Left ventricle myocardium inferior (tissue), 1 donor: ENCODE results near the gene PSME2. TPM values are rescaled to one million over a fixed set of nuclear protein-coding genes. Genes with fewer than 3 reads are reported as not detected.

Experiments
- DNase-seq: peaks from one replicate; pipeline ENCODE4 v3.0.0-alpha.2; 2020
- H3K27ac ChIP-seq: fragments of 200-600 bp; replicated peaks from 2 replicates; pipeline ENCODE4 v1.8.0; 2021
- H3K27me3 ChIP-seq: fragments of 200-600 bp; 2 replicates; pipeline ENCODE4 v1.8.0; 2021; ENCODE audit warnings: low read depth
- H3K36me3 ChIP-seq: fragments of 200-600 bp; 2 replicates; pipeline ENCODE4 v1.8.0; 2021
- H3K4me1 ChIP-seq: fragments of 200-600 bp; 2 replicates; pipeline ENCODE4 v1.8.0; 2021
- H3K4me3 ChIP-seq: fragments of 200-600 bp; 2 replicates; pipeline ENCODE4 v1.8.0; 2021; ENCODE audit warnings: mild to moderate bottlenecking, moderate library complexity
- H3K9me3 ChIP-seq: fragments of 200-600 bp; replicated peaks from 2 replicates; pipeline ENCODE4 v1.8.0; 2021
- CTCF ChIP-seq: fragments of 200-600 bp; IDR thresholded peaks from 2 replicates; pipeline ENCODE4 v1.8.0; 2021; ENCODE audit warnings: antibody characterized with exemption, mild to moderate bottlenecking, borderline replicate concordance
- intact Hi-C: fragments of 100-400 bp; cut with micrococcal nuclease; formaldehyde crosslinking; loops from one replicate; pipeline ENCODE4 v1.11.0; 2022
- total RNA-seq: library from RNA; stranded (reverse); fragmentation: NEBNext Ultra II Directional; extraction: Animal tissue kit (Norgen Biotek cat#: 25700); gene quantifications from one replicate; pipeline ENCODE4 v1.2.1, GENCODE V29; 2021
- donor health status: DM: no; HTN: yes; CAD: no; lungs with severe emphysema.

The PSME2 gene
- total RNA-seq, 1 donor from 2014 or later, result 89.7 TPM

DNA sequence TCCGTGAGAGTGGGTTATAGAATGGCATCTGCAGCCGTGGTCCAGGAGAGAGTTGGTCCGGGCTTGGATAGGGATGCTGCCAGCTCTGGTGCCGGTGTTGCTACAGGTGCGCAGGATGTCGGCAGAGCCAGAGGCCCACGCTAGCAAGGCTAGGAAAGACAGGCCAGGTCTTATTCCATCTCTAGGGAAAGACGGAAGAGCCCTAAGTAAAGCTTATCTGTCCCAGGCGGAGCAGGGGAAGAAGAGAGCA lies 10.9 kb downstream of the PSME2 start:
- peak overlapping the region; percentile 91 for H3K4me3 ChIP-seq
- no peak for DNase-seq
- H3K9me3 ChIP-seq, result no peaks in the 10 kb centered on the region
- no peaks in the 10 kb centered on the region for H3K27me3 ChIP-seq
- TF ChIP-seq CTCF, result no peak
- H3K36me3 ChIP-seq, result peaks cover 28% of the 10 kb centered on the region
- intact Hi-C loops, result no loop called here
- peaks cover 72% of the 10 kb centered on the region for H3K4me1 ChIP-seq
- H3K27ac ChIP-seq, result peak overlapping the region; percentile 94

GRCh38 chr14:24133735-24134134 lies 12.7 kb downstream of the PSME2 start:
- Histone ChIP-seq H3K36me3 (peaks cover 17% of the 10 kb centered on the region), H3K9me3 (no peaks in the 10 kb centered on the region), H3K27me3 (no peaks in the 10 kb centered on the region), H3K4me1 (peaks cover 59% of the 10 kb centered on the region), H3K27ac (peak overlapping the region; percentile 98), H3K4me3 (no peak overlapping the region)
- no peak for DNase-seq
- intact Hi-C loops, result no loop called here
- TF ChIP-seq CTCF, result no peak

DNA sequence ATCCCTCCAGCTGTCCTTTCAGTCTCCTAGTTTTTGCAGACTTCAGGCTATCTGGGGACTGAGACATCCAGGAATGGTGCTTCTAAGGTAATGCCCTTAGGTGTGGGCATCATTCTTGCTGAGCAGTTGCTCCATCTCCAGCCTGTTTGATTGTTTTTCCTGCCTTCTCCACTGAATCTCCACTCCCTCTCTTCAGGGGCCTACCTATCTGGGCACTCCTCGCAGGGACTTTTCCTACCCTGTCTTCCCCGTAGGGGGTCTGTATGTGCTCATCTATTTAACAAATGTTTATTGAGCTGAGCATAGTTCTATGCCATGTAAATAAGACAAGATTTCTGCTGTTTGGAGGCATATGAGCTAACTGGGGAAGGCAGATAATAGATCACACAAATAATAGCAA lies 13.4 kb downstream of the PSME2 start:
- no peak for TF ChIP-seq CTCF
- H3K27ac ChIP-seq, result peak overlapping the region; percentile 98
- intact Hi-C loops, result no loop called here
- H3K9me3 ChIP-seq, result no peaks in the 10 kb centered on the region
- H3K4me1 ChIP-seq, result peaks cover 53% of the 10 kb centered on the region
- H3K4me3 ChIP-seq, result peak overlapping the region; percentile 59
- no peaks in the 10 kb centered on the region for H3K27me3 ChIP-seq
- peaks cover 9% of the 10 kb centered on the region for H3K36me3 ChIP-seq
- no peak for DNase-seq

DNA sequence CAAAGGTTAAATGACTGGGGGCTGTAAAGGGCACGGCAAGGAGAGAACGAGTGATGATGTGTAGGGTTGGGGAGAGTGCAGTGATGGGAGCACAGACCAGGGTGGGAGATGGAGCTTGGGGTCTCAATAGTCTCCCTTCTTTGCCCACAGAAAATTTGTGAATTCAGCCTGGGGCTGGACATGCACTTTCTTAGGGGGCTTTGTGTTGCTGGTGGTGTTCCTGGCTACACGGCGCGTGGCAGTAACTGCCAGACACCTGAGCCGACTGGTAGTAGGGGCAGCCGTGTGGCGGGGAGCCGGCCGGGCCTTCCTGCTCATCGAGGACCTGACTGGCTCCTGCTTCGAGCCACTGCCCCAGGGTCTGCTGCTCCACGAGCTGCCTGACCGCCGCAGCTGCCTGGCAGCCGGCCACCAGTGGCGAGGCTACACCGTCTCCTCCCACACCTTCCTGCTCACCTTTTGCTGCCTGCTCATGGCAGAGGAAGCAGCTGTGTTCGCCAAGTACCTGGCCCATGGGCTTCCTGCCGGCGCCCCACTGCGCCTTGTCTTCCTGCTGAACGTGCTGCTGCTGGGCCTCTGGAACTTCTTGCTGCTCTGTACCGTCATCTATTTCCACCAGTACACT lies 14.2 kb downstream of the PSME2 start:
- H3K27ac ChIP-seq, result peak overlapping the region; percentile 98
- H3K9me3 ChIP-seq, result no peaks in the 10 kb centered on the region
- peaks cover 1% of the 10 kb centered on the region for H3K36me3 ChIP-seq
- no peak for DNase-seq
- intact Hi-C loops, result no loop called here
- H3K27me3 ChIP-seq, result no peaks in the 10 kb centered on the region
- peak overlapping the region; percentile 59 for H3K4me3 ChIP-seq
- no peak for TF ChIP-seq CTCF
- H3K4me1 ChIP-seq, result peaks cover 45% of the 10 kb centered on the region

DNA sequence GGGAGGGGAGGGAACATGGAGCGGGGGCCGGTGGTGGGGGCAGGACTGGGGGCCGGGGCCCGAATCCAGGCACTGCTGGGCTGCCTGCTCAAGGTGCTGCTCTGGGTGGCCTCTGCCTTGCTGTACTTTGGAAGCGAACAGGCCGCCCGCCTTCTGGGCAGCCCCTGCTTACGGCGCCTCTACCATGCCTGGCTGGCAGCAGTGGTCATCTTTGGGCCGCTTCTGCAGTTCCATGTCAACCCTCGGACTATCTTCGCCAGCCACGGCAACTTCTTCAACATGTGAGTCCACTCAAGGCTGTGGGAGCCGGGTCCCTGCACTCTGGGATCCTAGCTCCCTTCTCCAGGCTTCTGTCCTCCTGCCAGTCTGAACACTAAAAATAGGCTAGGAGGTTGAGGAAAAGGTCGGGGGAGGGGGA lies 14.9 kb downstream of the PSME2 start:
- Histone ChIP-seq H3K36me3 (no peaks in the 10 kb centered on the region), H3K4me3 (peak overlapping the region; percentile 59), H3K27me3 (no peaks in the 10 kb centered on the region), H3K4me1 (peaks cover 39% of the 10 kb centered on the region), H3K27ac (peak overlapping the region; percentile 98), H3K9me3 (no peaks in the 10 kb centered on the region)
- TF ChIP-seq CTCF, result no peak
- intact Hi-C loops, result no loop called here
- no peak for DNase-seq
